Glomerular visceral epithelial cell (primary cell): ENCODE results near the gene DES.
"Not testable (repeated sequence)": the region's sequence is repeated elsewhere in the genome, so short reads cannot be mapped to it uniquely, and the experiment has no call there.

Source experiments
- DNase-seq: peaks from one replicate; pipeline ENCODE4 v3.0.0-alpha.2; 2016; ENCODE audit errors: extremely low spot score

The DES gene

DNA sequence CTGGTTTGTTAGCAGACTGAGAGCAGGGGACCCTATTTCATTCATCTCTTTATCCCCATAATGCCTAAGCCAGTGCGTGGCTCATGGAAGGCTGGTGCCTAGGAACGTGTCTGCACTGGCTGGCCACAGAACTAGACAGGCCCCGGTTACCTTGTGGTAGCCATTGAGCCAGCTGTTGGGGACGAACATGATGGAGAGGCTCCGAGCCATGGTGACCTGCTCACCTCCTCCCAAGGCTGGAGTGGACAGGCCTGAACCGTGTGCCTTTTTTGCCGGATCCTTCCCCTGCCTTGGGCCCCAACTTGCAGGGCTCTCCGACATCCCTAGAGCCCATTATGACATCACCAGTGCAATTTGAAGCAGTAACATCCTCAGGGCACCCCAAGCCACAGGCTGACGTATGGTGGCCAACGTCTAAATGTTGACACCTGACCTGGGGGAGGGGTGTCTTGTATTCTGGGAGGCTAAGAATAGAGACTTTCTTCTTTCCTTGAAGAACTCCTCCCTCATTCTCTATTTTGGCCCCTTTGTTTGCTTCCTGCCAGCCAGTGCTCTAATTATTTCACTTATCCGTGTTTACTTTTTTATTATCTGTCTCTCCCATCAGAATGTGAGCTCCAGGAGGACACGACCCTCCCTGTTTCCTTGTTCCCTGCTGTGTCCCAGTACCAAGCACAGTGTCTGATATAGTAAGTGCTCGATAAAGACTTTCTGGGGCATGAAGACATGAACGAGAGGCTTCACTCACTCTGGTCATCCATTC is 18.3 kb upstream of the DES start:
- DNase-seq = no peak

DNA sequence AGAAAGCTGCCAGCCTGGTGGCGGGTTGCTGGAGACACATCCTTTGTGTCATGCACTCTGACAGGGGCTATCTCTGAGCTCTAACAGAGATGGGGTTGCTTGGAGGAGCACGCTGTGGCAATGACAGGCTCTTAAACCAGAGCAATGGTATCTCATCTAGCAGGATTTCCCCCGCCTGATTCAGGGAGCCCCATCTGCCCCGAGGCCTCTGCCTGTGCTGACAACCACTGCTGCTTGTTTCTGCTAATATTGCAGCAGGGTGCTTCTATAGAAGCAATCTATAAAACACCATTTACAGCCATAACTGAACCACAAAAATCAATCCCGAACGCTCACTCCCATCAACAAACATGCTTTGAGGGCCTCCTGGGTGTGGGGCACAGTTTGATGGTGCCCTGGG is 17.6 kb upstream of the DES start:
- DNase-seq = no peak

DNA sequence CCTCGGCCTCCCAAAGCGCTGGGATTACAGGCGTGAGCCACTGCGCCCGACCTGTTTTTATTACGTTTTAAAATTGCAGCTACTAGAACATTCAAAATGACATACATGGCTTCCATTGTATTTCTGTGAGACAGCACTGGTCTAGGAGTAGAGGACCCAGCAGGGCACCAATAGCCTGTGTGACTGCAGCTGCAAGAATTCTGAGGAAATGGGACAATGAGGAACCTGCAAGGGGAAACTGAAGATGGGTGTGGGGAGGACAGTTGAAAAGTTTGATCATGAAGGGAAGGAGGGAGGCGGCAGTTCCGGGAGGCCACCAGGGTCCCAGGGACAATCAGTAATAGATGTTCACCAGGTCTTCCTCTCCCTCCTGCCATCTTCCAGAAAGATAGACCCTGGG is 16.6 kb upstream of the DES start:
- no peak for DNase-seq

DNA sequence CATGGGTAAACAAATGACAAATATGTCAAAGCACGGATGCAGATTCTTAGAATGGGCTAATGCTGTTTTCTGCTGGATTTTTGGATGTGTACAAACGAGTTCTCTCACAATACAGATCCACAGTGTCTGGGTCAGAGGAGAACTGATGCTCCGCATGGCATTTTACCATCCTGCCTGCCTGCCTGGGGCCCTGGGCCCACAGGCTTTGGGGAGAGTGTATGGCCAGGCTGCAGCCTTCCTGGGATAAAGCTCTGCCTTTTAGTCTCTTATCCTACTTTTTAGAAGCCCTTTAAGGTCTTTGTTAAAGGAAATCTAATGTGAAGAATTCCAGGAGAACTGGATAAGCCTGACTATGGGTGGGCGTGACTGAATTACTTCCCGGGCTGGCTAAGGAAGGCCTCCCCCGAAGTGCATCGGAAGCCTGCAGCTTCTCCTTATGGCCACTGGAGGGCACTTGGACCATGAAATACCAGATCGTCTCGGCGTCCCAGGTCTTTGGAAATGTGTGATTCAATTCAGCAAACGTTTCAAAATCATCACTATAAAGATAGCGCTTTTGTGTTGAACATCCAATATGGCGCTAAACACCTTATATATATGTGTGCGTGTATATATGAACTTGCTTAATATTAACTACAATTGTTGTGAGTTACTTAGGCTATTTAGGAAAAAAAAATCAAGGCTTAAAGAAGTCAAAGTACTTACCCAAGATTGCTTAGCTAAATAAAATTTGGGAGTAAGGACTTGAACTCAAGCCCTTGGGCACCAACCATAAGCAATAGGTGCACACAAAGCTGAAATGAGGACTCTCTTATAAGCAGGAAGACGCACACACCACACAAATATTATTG is 15.3 kb upstream of the DES start:
- peak; percentile 85 for DNase-seq

DNA sequence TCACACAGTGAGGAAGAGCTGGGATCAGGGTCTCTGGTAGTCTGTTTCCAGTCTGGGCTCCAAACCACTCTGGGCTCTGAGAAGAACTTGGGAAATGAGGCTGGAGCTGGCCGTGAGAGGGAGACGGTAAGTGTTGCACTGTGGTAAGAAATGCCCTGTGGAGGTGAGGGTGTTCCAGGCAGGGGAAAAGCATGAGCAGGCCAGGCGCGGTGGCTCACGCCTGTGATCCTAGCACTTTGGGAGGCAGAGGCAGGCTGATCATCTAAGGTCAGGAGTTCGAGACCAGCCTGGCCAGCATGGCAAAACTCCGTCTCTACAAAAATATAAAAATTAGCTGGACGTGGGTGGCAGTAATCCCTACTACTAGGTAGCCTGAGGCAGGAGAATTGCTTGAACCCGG is 14.3 kb upstream of the DES start:
- no peak for DNase-seq

DNA sequence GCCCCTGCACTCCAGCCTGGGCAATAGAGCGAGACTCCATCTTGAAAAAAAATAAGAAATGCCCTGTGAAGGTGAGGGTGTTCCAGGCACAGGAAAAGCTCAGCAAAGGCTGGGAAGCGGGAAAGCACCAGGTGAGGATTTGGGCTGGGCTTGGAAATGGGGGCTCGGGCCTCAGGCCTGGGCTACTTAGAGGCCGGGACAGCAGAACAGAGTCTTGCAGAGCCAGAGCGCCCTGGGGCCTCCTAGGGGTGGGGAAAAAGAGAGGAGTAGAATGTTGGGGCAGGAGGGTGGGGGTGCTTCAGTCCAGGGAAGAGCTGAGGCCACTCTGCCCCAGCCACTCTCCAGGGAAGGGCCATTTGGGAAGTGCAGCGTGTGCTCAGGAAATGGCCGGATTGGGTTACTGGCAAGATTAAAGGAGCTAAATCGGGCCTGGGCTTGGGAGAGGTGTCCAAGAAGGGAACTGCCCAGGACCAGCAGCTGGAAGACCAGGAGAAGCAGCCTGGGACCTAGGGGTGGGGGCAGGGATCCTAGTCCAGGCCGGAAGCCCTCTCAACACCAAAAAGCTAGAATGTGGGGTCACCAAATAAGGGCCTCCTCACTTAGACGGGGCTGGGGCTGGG is 13.8 kb upstream of the DES start:
- no peak for DNase-seq

DNA sequence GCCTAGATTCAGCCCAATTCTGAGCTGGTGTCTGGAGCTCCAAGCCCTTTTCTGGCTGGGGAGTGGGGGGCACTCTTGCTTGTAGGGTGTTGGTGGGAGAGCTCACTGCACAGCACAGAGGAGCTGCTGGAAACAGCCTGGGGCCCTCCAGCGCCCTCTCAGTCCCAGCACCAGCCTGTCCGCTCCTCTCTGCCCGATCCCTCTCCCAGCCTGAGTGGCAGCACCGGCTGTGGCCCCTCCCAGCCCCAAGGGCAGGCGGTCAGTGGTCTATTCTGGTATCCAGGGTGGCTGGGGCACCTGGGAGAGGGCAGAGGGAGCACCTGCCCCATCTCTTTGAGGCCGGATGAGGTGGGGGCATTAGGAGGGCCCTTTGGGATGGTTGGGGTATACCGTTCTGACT is 13.2 kb upstream of the DES start:
- DNase-seq = no peak

DNA sequence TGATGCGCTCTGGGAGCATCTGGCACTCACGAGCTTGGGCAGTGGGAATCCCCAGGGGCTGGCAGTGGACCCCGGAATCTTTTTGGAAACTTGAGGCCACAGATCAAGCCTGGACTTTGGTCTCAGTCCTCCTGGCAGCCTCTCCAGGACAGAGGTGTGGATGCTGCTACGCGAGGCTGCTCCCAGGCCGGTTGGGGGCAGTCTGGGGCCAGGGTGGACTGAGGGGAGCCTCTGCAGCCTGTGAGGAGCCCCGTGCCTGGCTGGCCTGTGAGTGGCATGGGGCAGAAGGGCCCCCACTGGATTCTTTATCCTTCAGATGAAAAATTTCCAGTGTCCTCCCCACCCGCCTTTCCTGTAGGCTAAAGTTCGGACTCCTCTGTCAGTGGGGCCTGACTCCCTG is 12.7 kb upstream of the DES start:
- peak; percentile 23 for DNase-seq

DNA sequence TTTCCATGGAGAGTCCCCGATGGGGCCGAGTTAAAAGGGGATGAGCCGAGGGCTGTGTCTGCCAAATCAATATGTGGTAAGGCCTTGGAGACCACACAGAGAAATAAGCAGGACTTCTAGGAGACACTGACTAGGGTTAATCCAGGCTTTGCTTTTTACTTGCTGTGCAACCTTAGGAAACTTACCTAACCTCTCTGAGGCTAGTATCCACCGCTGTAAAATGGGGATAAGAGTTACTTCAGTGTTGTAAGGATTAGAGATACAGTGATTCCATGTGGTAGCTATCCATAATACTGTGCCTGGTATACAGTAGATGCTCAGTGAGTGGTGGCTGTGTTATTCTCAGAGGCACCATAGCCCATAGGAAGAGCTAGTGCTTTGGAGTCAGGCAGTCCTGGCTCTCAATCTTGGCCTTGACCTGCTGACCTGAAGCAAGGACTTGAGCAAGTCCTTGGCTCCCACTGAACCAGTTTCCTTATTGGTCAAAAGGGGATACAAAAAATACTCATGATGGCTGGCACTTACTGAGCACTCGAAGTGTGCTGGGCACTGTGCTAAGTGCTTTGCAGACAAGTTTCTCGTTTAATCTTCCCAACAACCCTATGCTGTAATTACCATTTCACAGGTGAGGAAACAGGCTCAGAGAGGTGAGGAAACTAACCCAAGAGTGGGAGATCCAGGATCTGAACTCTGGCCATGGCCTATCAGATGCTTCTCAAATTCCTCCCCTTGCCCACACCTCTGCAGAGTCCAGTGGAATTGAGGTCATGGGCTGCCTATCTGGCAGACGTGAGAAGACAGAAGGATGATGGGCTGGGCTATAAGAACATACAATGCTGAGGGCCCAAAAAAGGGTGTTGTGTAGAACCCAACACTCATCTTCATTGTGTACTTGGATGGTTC is 12.0 kb upstream of the DES start:
- DNase-seq = no peak

DNA sequence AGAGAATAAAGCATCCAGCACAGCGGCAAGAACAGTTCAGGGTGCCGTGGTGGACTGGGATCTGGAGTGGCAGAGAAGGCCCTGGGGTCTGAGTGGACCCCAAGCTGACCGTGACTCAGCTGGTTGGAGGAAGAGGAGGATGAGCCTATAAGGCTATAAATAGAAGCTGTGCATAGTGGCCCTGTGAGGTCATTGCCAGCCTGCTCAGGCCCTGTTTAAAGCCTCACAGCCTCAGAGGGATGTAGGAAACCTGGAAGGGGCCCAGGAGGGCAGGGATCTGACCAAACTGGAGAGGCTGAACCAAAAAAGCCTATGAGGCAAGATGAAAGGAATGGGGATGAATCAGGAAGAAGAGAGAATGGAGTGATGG is 11.3 kb upstream of the DES start:
- DNase-seq = peak; percentile 92

DNA sequence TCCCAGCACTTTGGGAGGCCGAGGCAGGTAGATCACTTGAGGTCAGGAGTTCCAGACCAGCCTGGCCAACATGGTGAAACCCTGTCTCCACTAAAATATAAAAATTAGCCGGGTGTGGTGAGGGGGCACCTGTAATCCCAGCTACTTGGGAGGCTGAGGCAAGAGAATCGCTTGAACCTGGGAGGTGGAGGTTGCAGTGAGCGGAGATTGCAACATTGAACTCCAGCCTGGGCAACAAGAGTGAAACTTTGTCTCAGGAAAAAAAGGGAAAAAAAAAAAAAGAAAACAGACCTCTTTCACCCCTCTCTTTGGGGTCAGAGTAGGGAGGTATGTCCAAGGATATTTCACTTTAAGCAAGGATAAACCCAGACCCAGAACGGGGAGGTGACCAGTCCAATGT is 10.8 kb upstream of the DES start:
- not testable (repeated sequence) for DNase-seq

DNA sequence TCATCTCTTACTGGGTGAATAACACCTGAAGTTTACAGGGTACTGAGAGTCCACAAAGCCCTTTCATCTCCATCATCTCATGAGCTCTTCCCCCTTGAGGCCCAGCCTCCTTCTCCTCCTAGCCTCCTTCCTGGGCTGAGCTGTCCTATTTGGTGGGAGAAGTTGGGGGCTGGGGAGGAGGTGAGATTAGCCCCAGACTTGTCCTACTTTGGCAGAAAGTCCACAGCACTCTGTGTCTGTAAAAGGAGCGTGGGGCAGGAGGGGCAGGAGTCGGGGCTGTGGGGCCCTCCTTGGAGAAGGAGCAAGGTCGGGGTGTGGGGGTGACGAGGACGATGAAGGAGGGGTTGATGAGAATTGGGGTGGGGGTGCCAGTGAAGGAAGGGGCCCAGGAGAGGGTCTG is 10.0 kb upstream of the DES start:
- no peak for DNase-seq

DNA sequence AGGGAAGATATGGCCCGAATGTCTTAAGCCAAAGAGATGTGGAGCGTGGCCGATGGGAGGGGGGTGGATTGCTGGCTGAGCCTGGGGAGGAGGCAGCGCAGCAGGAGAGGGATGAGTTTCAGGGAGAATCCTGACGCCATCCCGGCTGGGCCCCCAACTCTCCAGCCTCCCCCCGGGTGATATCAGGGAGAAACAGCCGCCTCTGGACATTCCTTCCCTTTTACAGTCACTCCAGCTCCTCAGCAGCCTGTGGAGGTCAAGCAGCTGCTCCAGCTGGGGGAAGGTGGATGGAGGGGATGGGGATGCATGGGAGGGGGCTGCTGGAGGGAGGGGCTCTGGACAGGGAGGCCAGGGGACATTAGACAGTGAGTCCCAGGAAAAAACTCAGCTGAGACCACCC is 9.5 kb upstream of the DES start:
- no peak for DNase-seq

DNA sequence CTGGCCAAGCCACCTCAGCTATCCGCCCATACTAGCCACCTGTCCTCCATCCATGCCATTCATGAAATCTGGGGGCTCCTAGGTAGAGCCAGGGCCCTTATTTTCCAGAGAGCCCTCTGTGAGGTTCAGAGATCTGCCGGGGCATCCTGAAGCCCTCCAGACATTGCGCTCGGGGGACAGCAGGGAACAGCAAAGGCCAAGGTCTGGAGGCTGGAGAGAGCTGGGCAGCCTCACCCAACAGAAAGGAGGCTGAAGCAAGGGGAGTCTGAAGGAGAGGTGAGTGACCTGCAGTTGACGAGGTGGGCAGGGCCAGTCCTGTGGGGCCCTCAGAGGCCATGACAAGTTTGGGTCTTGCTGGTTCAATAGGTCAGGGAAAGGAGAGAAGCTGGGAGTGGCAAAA is 8.6 kb upstream of the DES start:
- DNase-seq = no peak

DNA sequence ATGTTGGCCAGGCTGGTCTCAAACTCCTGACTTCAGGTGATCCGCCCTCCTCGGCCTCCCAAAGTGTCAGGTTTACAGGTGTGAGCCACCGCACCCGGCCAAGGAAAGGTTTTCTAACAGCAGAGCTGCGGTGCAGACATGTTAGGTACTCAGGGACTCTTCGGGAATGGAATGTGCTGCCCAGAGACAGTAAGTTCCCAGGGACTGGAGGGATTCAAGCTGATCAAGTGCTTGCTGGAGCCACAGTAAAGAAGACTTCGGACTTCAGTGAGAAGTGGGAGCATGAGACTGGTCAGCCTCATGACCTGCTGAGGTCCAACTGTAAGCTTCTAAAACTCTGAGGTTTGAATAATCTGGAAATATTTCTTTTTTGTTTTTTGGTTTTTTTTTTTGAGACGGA is 7.8 kb upstream of the DES start:
- DNase-seq = no peak

DNA sequence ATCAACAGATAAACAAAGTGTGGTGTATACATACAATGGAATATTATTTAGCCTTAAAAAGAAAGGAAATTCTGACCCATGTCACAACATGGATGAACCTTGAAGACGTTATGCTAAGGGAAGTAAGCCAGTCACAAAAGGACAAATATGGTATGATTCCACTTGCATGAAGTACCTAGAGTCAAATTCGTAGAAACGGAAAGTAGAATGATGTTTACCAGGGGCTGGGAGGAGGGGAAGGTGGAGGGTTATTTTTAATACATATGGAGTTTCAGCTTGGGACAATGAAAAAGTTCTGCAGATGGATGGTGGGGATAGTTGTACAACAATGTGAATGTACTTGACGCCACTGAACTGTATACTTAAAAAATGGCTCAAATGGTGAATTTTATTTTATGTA is 3.3 kb upstream of the DES start:
- DNase-seq = no peak

DNA sequence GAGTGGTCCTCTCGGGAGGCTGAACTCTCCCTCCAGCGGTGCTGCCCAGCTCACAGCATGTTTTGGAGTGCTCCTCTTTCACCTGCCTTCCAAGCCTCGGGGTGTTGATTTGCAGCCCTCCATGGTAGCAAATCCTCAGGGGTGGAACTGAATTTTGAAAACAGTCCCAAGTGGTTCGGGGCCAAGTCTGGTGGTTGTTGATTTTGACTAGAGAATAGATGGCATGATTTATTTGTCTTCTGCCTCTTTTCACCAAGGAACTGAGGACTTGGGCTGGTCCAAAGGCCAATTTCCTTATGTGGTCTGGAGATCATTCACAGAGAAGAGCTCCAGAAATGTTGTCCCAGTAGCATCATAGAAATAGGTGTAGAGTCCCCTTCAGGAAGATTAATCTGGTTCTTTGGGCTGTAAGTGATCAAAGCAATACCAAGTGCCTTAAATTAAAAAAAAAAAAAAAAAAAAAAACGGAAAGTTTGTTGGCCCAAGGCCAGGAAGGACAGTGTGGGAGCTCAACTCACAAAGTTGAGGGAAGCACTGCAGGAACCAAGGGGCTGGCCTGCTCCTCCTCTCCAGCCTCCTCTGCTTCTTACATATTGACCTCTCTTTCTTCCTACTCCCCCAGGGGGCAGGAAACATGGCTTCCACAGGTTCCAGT is 2.5 kb upstream of the DES start:
- DNase-seq = no peak

DNA sequence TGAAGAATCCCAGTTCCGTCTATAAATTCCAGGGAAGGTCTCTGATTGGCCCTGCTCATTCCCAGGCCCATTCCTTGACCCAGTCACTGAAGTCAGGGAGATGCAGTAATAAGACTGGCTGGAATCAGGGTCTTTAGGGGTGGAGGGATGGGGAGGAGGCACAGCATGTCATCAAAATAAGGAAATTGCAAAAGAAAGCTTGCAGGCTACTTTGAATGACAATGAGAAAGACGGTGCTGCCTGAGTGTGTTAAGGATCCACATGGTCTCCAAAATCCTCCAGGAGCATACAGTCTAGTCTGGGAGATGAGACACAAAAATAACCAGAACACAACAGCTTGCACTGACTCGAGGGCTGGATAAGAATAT is 2.0 kb upstream of the DES start:
- no peak for DNase-seq

DNA sequence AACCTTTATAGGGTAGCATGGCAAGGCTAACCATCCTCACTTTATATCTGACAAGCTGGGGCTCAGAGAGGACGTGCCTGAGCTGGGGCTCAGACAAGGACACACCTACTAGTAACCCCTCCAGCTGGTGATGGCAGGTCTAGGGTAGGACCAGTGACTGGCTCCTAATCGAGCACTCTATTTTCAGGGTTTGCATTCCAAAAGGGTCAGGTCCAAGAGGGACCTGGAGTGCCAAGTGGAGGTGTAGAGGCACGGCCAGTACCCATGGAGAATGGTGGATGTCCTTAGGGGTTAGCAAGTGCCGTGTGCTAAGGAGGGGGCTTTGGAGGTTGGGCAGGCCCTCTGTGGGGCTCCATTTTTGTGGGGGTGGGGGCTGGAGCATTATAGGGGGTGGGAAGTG is 1.2 kb upstream of the DES start:
- DNase-seq = no peak

DNA sequence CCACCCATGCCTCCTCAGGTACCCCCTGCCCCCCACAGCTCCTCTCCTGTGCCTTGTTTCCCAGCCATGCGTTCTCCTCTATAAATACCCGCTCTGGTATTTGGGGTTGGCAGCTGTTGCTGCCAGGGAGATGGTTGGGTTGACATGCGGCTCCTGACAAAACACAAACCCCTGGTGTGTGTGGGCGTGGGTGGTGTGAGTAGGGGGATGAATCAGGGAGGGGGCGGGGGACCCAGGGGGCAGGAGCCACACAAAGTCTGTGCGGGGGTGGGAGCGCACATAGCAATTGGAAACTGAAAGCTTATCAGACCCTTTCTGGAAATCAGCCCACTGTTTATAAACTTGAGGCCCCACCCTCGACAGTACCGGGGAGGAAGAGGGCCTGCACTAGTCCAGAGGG is 803 bp upstream of the DES start:
- DNase-seq = no peak

DNA sequence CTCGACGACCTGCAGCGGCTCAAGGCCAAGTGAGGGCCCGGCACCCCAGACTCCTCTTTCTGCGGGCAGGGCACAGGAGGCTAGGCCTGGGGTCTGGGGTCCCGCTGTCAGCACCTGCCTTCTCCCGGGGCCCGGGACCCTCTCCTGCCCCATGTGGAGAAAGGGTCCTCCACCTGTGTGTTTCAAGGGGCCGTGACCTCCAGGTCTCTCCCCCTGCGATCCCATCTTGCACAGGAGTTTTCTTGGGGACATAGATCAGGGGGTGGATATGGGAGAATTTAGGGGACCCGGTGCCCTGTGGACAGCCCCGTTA is 791 bp downstream of the DES start:
- no peak for DNase-seq
